Astrocyte (in vitro differentiated cells and primary cell): ENCODE data around the gene CRNKL1.

Experiments
- EZH2 ChIP-seq: IDR thresholded peaks from 2 replicates; pipeline ENCODE4 v1.6.1; 2012; ENCODE audit warnings: mild to moderate bottlenecking, low read length, inconsistent platforms; ENCODE audit not compliant: insufficient read depth
- TF ChIP-seq, protein P1 (sequence below): IDR thresholded peaks from 2 replicates; pipeline ENCODE4 v1.5.1; 2011; ENCODE audit warnings: low read depth, mild to moderate bottlenecking, inconsistent platforms, low read length, moderate library complexity; ENCODE audit not compliant: insufficient read depth

- TF ChIP-seq EZH2, result no peak
- TF ChIP-seq, protein P1, sequence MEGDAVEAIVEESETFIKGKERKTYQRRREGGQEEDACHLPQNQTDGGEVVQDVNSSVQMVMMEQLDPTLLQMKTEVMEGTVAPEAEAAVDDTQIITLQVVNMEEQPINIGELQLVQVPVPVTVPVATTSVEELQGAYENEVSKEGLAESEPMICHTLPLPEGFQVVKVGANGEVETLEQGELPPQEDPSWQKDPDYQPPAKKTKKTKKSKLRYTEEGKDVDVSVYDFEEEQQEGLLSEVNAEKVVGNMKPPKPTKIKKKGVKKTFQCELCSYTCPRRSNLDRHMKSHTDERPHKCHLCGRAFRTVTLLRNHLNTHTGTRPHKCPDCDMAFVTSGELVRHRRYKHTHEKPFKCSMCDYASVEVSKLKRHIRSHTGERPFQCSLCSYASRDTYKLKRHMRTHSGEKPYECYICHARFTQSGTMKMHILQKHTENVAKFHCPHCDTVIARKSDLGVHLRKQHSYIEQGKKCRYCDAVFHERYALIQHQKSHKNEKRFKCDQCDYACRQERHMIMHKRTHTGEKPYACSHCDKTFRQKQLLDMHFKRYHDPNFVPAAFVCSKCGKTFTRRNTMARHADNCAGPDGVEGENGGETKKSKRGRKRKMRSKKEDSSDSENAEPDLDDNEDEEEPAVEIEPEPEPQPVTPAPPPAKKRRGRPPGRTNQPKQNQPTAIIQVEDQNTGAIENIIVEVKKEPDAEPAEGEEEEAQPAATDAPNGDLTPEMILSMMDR, result no peak
Observed at GRCh38 chr20:20022498-20022897, 29.8 kb downstream of the CRNKL1 start.
